ENCODE measurements around the gene TTC28. TPM values are rescaled to one million over a fixed set of nuclear protein-coding genes. Genes with fewer than 3 reads are reported as not detected.

Gene TTC28
- total and polyA plus RNA-seq, 7 experiments from 2014 or later, result 0.50 to 8.3 (median 4.2) TPM

DNA sequence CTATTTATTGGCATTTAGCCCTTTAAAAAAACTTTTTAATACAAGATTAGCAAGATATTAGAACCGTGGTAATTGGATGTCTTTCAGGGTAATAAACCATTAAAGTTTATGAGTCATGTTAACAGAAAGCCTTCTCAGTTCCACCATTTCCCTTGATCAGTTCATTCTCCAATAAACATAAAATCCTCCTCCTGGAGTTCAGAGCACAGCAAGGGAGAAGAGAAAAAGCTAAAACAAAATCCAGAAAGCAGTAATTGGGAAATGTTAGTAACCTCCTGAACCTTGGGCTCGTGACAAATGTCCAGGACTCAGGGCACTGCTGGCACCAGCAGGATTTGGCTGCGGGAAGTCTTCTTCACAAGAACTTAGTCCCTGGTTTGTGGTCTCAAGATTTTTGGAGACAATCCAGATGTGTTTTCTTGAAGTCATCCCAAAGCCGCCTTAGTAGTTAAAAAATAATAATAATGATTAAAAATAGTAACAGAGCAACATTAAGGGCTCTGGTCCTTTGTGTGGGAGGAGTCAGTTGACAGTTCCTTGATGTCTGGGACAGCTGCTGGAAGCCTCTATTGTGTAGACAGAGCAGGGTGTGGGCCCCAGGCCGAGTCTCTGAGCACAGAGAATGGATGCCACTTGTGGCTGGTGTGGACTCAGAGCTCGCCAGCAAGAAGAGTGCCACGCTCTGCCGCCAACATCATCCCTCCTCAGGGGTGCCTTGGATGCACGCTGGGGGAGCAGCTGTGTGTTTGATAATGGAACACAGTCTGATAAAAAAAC is 717.2 kb downstream of the TTC28 start:
- Mint-ChIP-seq H3K4me3 (no peak overlapping the region), H3K4me1 (peaks cover 0 to 4% (median 0%) of the 10 kb centered on the region in 7 donors), H3K27ac (no peak overlapping the region), H3K36me3 (peaks cover 0 to 12% (median 0%) of the 10 kb centered on the region in 5 donors), H3K9me3 (no peaks in the 10 kb centered on the region), H3K27me3 (no peaks in the 10 kb centered on the region)
- ChIA-PET CTCF (no interaction called here), POLR2A (no interaction called here)
- no peak for ATAC-seq
- no peak overlapping the region for H3K27ac ChIP-seq (ENCODE audit: low read depth, low read length)
- intact Hi-C loops (cut with micrococcal nuclease), result no loop called here
- H3K27me3 ChIP-seq (ENCODE audit: control insufficient read depth in 2 of 2, insufficient read depth in 2 of 2, low read length in 2 of 2), result no peaks in the 10 kb centered on the region
- no peaks in the 10 kb centered on the region for H3K36me3 ChIP-seq (ENCODE audit: control insufficient read depth in 2 of 3, insufficient read depth in 3 of 3, low read length in 3 of 3)
- no peaks in the 10 kb centered on the region for H3K4me1 ChIP-seq (ENCODE audit: control insufficient read depth in 2 of 2, insufficient read depth in 2 of 2, low read length in 2 of 2)
- no peak for DNase-seq
- H3K4me3 ChIP-seq (ENCODE audit: low read length), result no peak overlapping the region
- H3K9me3 ChIP-seq (ENCODE audit: control insufficient read depth in 2 of 3, low read length in 3 of 3), result no peaks in the 10 kb centered on the region

DNA sequence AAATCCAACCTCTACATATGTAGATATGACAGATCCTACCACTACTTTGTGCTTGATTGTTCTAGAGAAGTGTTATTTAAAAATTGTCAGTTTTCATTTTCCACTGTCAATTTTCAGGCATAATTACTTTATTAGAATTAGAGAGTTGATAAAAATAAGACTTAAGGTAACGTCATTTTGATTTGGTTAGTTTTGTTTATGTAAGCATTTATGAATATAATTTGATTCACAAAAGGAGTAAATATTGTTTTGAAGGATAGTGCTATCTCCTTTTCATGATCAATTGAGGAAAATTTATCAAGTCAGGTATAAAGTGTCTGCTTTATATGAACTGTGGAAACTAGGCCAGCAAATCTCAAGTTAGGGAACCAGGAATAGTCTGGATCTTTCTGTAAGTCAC is 718.0 kb downstream of the TTC28 start:
- Mint-ChIP-seq H3K36me3 (peaks cover 0 to 9% (median 0%) of the 10 kb centered on the region in 5 donors), H3K4me3 (no peak overlapping the region), H3K27ac (no peak overlapping the region), H3K9me3 (no peaks in the 10 kb centered on the region), H3K4me1 (peaks cover 0 to 4% (median 0%) of the 10 kb centered on the region in 7 donors), H3K27me3 (no peaks in the 10 kb centered on the region)
- Histone ChIP-seq H3K36me3 (ENCODE audit: control insufficient read depth in 2 of 3, insufficient read depth in 3 of 3, low read length in 3 of 3) (no peaks in the 10 kb centered on the region), H3K9me3 (ENCODE audit: control insufficient read depth in 2 of 3, low read length in 3 of 3) (no peaks in the 10 kb centered on the region), H3K4me1 (ENCODE audit: control insufficient read depth in 2 of 2, insufficient read depth in 2 of 2, low read length in 2 of 2) (no peaks in the 10 kb centered on the region), H3K4me3 (ENCODE audit: low read length) (no peak overlapping the region), H3K27me3 (ENCODE audit: control insufficient read depth in 2 of 2, insufficient read depth in 2 of 2, low read length in 2 of 2) (no peaks in the 10 kb centered on the region), H3K27ac (ENCODE audit: low read depth, low read length) (no peak overlapping the region)
- intact Hi-C loops (cut with micrococcal nuclease), result no loop called here
- DNase-seq (no peak), ATAC-seq (no peak)
- ChIA-PET POLR2A (no interaction called here), CTCF (no interaction called here)

- H3K9me3 ChIP-seq (ENCODE audit: control insufficient read depth in 2 of 3, low read length in 3 of 3), result no peaks in the 10 kb centered on the region
- H3K27me3 Mint-ChIP-seq, result no peaks in the 10 kb centered on the region
- H3K4me1 Mint-ChIP-seq, result peaks cover 0 to 4% (median 0%) of the 10 kb centered on the region in 7 donors
- H3K27ac ChIP-seq (ENCODE audit: low read depth, low read length), result no peak overlapping the region
- H3K36me3 Mint-ChIP-seq, result peaks cover 0 to 9% (median 0%) of the 10 kb centered on the region in 5 donors
- H3K9me3 Mint-ChIP-seq, result no peaks in the 10 kb centered on the region
- no peak overlapping the region for H3K27ac Mint-ChIP-seq
- intact Hi-C loops (cut with micrococcal nuclease), result no loop called here
- no peaks in the 10 kb centered on the region for H3K36me3 ChIP-seq (ENCODE audit: control insufficient read depth in 2 of 3, insufficient read depth in 3 of 3, low read length in 3 of 3)
- no peak for ATAC-seq
- POLR2A ChIA-PET, result no interaction called here
- no peaks in the 10 kb centered on the region for H3K4me1 ChIP-seq (ENCODE audit: control insufficient read depth in 2 of 2, insufficient read depth in 2 of 2, low read length in 2 of 2)
- no peak overlapping the region for H3K4me3 ChIP-seq (ENCODE audit: low read length)
- no peaks in the 10 kb centered on the region for H3K27me3 ChIP-seq (ENCODE audit: control insufficient read depth in 2 of 2, insufficient read depth in 2 of 2, low read length in 2 of 2)
- no peak overlapping the region for H3K4me3 Mint-ChIP-seq
- no peak for DNase-seq
- CTCF ChIA-PET, result no interaction called here
Measured at GRCh38 chr22:27961182-27961581, 718.5 kb downstream of the TTC28 start.

GRCh38 chr22:27959335-27960090 is 720.1 kb downstream of the TTC28 start:
- ChIA-PET POLR2A (no interaction called here), CTCF (no interaction called here)
- no peaks in the 10 kb centered on the region for H3K9me3 Mint-ChIP-seq
- Histone ChIP-seq H3K4me3 (ENCODE audit: low read length) (no peak overlapping the region), H3K36me3 (ENCODE audit: control insufficient read depth in 2 of 3, insufficient read depth in 3 of 3, low read length in 3 of 3) (no peaks in the 10 kb centered on the region), H3K27me3 (ENCODE audit: control insufficient read depth in 2 of 2, insufficient read depth in 2 of 2, low read length in 2 of 2) (no peaks in the 10 kb centered on the region), H3K4me1 (ENCODE audit: control insufficient read depth in 2 of 2, insufficient read depth in 2 of 2, low read length in 2 of 2) (no peaks in the 10 kb centered on the region), H3K9me3 (ENCODE audit: control insufficient read depth in 2 of 3, low read length in 3 of 3) (no peaks in the 10 kb centered on the region), H3K27ac (ENCODE audit: low read depth, low read length) (no peak overlapping the region)
- H3K27ac Mint-ChIP-seq, result no peak overlapping the region
- peaks cover 0 to 2% (median 0%) of the 10 kb centered on the region in 7 donors for H3K4me1 Mint-ChIP-seq
- intact Hi-C loops (cut with micrococcal nuclease), result no loop called here
- no peak overlapping the region for H3K4me3 Mint-ChIP-seq
- ATAC-seq (no peak), DNase-seq (no peak)
- H3K36me3 Mint-ChIP-seq, result peaks cover 0 to 7% (median 0%) of the 10 kb centered on the region in 5 donors
- no peaks in the 10 kb centered on the region for H3K27me3 Mint-ChIP-seq

DNA sequence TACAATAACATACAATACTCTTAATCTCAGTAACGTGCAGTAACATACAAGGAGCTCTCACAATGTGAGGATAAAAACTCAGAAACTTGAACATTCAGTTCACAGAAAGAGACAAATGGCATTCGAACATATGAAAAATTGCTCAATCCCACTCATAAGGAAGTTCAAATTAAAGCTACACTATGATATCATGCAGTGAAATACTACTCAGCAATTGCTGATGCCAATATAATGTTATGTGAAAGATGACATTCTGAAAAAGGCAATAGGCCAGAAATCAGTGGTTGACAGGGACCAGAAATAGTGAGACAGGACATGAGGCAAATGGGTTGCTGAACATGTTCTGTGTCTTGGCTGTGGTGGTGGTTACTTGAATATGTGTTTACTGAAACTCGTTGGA is 726.9 kb downstream of the TTC28 start:
- no peak overlapping the region for H3K4me3 Mint-ChIP-seq
- Histone ChIP-seq H3K9me3 (ENCODE audit: control insufficient read depth in 2 of 3, low read length in 3 of 3) (no peaks in the 10 kb centered on the region), H3K36me3 (ENCODE audit: control insufficient read depth in 2 of 3, insufficient read depth in 3 of 3, low read length in 3 of 3) (no peaks in the 10 kb centered on the region), H3K4me1 (ENCODE audit: control insufficient read depth in 2 of 2, insufficient read depth in 2 of 2, low read length in 2 of 2) (no peaks in the 10 kb centered on the region), H3K27me3 (ENCODE audit: control insufficient read depth in 2 of 2, insufficient read depth in 2 of 2, low read length in 2 of 2) (no peaks in the 10 kb centered on the region), H3K4me3 (ENCODE audit: low read length) (no peak overlapping the region), H3K27ac (ENCODE audit: low read depth, low read length) (no peak overlapping the region)
- H3K4me1 Mint-ChIP-seq, result peaks cover 0 to 2% (median 0%) of the 10 kb centered on the region in 7 donors
- peaks cover 0 to 36% (median 8%) of the 10 kb centered on the region in 5 donors for H3K36me3 Mint-ChIP-seq
- intact Hi-C loops (cut with micrococcal nuclease), result no loop called here
- no peaks in the 10 kb centered on the region for H3K9me3 Mint-ChIP-seq
- ChIA-PET CTCF (no interaction called here), POLR2A (no interaction called here)
- DNase-seq (no peak), ATAC-seq (no peak)
- H3K27ac Mint-ChIP-seq, result no peak overlapping the region
- no peaks in the 10 kb centered on the region for H3K27me3 Mint-ChIP-seq

DNA sequence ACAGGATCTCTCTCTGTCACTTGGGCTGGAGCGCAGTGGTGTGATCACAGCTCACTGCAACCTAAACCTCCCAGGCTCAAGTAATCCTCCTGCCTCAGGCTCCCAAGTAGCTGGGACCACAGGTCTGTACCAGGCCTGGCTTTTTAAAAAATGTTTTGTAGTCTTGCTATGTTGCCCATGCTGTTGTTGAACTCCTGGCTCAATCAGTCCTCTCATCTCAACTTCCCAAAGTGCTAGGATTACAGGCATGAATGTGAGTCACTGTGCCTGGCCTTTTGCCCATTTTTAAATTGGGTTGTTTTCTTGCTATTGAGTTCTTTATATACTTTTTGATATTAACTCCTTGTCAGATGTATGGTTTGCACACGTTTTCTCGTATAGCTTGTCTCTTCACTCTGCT is 727.5 kb downstream of the TTC28 start:
- Histone ChIP-seq H3K9me3 (ENCODE audit: control insufficient read depth in 2 of 3, low read length in 3 of 3) (no peaks in the 10 kb centered on the region), H3K4me1 (ENCODE audit: control insufficient read depth in 2 of 2, insufficient read depth in 2 of 2, low read length in 2 of 2) (no peaks in the 10 kb centered on the region), H3K27me3 (ENCODE audit: control insufficient read depth in 2 of 2, insufficient read depth in 2 of 2, low read length in 2 of 2) (no peaks in the 10 kb centered on the region), H3K36me3 (ENCODE audit: control insufficient read depth in 2 of 3, insufficient read depth in 3 of 3, low read length in 3 of 3) (no peaks in the 10 kb centered on the region), H3K27ac (ENCODE audit: low read depth, low read length) (no peak overlapping the region), H3K4me3 (ENCODE audit: low read length) (no peak overlapping the region)
- no peaks in the 10 kb centered on the region for H3K27me3 Mint-ChIP-seq
- H3K36me3 Mint-ChIP-seq, result peaks cover 0 to 42% (median 9%) of the 10 kb centered on the region in 5 donors
- no peak overlapping the region for H3K4me3 Mint-ChIP-seq
- ChIA-PET POLR2A (no interaction called here), CTCF (no interaction called here)
- peaks cover 0 to 2% (median 0%) of the 10 kb centered on the region in 7 donors for H3K4me1 Mint-ChIP-seq
- no peaks in the 10 kb centered on the region for H3K9me3 Mint-ChIP-seq
- H3K27ac Mint-ChIP-seq, result no peak overlapping the region
- DNase-seq (no peak), ATAC-seq (no peak)
- intact Hi-C loops (cut with micrococcal nuclease), result no loop called here

DNA sequence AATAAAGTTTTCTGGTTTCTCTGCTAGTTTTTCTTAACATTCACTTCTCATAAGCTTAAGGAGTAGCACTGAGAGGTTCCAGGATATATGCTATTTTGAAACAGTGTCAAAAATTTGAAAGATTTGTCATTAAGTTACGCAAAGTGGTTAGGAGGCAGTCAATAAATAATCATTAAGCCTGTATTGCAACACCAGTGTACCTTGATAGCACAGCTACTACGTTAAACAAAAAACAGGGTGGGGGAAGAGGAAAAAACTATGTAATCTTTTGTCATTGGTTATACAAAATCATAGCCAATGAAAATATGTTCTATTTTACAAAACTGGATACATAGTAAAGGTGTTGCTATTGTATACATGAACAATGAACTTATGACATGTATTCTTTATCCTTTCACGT is 730.2 kb downstream of the TTC28 start:
- POLR2A ChIA-PET, result no interaction called here

More for the DNA sequence above, 730.2 kb downstream of the TTC28 start:
- no peak overlapping the region for H3K27ac Mint-ChIP-seq
- H3K9me3 Mint-ChIP-seq, result no peaks in the 10 kb centered on the region
- intact Hi-C loops (cut with micrococcal nuclease), result no loop called here
- Histone ChIP-seq H3K27ac (ENCODE audit: low read depth, low read length) (no peak overlapping the region), H3K4me1 (ENCODE audit: control insufficient read depth in 2 of 2, insufficient read depth in 2 of 2, low read length in 2 of 2) (no peaks in the 10 kb centered on the region), H3K9me3 (ENCODE audit: control insufficient read depth in 2 of 3, low read length in 3 of 3) (no peaks in the 10 kb centered on the region), H3K36me3 (ENCODE audit: control insufficient read depth in 2 of 3, insufficient read depth in 3 of 3, low read length in 3 of 3) (no peaks in the 10 kb centered on the region), H3K4me3 (ENCODE audit: low read length) (no peak overlapping the region), H3K27me3 (ENCODE audit: control insufficient read depth in 2 of 2, insufficient read depth in 2 of 2, low read length in 2 of 2) (no peaks in the 10 kb centered on the region)
- no peak overlapping the region for H3K4me3 Mint-ChIP-seq
- CTCF ChIA-PET, result no interaction called here
- H3K27me3 Mint-ChIP-seq, result no peaks in the 10 kb centered on the region
- ATAC-seq, result no peak
- no peak for DNase-seq
- H3K36me3 Mint-ChIP-seq, result peaks cover 0 to 48% (median 9%) of the 10 kb centered on the region in 5 donors
- peaks cover 0 to 3% (median 0%) of the 10 kb centered on the region in 7 donors for H3K4me1 Mint-ChIP-seq
